GM21515 (cell line): ENCODE measurements around the gene KCTD7.
A peak's percentile ranks its signal among the peaks of the same experiment; 100 is the strongest.
"Not testable (repeated sequence)": the region's sequence is repeated elsewhere in the genome, so short reads cannot be mapped to it uniquely, and the experiment has no call there.

Experiments used
- ATAC-seq: cut with Tn5 transposase; IDR thresholded peaks from one replicate; pipeline ENCODE4 v1.9.1; 2021; ENCODE audit not compliant: unreplicated experiment

Gene KCTD7

GRCh38 chr7:66628361-66629221 lies at the start of gene KCTD7:
Gene KCTD7, plus strand, starts transcription at chr7:66628881. Its CDS starts 184 bp downstream, at chr7:66629065.
- peak; percentile 85 for ATAC-seq

- ATAC-seq, result not testable (repeated sequence)
Observed at GRCh38 chr7:66580380-66580779, 48.3 kb upstream of the KCTD7 start.

GRCh38 chr7:66582816-66583489 lies 45.7 kb upstream of the KCTD7 start:
- not testable (repeated sequence) for ATAC-seq

GRCh38 chr7:66583490-66584110 lies 45.1 kb upstream of the KCTD7 start:
- ATAC-seq, result no peak

- ATAC-seq, result no peak
Observed at GRCh38 chr7:66586181-66586580, 42.5 kb upstream of the KCTD7 start.

GRCh38 chr7:66588226-66588625 lies 40.5 kb upstream of the KCTD7 start:
- not testable (repeated sequence) for ATAC-seq

- not testable (repeated sequence) for ATAC-seq
Observed at GRCh38 chr7:66588856-66589570, 39.7 kb upstream of the KCTD7 start.

GRCh38 chr7:66590302-66591057 lies 38.2 kb upstream of the KCTD7 start:
- not testable (repeated sequence) for ATAC-seq

GRCh38 chr7:66591058-66591798 lies 37.5 kb upstream of the KCTD7 start:
- peak; percentile 3 for ATAC-seq

- ATAC-seq, result peak; percentile 98
Observed at GRCh38 chr7:66591799-66592596, 36.7 kb upstream of the KCTD7 start.

- peak; percentile 11 for ATAC-seq
Observed at GRCh38 chr7:66592597-66593146, 36.0 kb upstream of the KCTD7 start.

GRCh38 chr7:66594082-66594481 lies 34.6 kb upstream of the KCTD7 start:
- not testable (repeated sequence) for ATAC-seq

GRCh38 chr7:66597461-66597860 lies 31.2 kb upstream of the KCTD7 start:
- no peak for ATAC-seq

GRCh38 chr7:66602159-66602558 lies 26.5 kb upstream of the KCTD7 start:
- ATAC-seq, result no peak

- no peak for ATAC-seq
Observed at GRCh38 chr7:66604198-66604597, 24.5 kb upstream of the KCTD7 start.

- ATAC-seq, result not testable (repeated sequence)
Observed at GRCh38 chr7:66606540-66607291, 22.0 kb upstream of the KCTD7 start.

GRCh38 chr7:66609176-66609575 lies 19.5 kb upstream of the KCTD7 start:
- ATAC-seq, result no peak

- ATAC-seq, result not testable (repeated sequence)
Observed at GRCh38 chr7:66614596-66614995, 14.1 kb upstream of the KCTD7 start.
